CD4-positive, alpha-beta T cell treated with Interleukin-12 subunit alpha and Interleukin-12 subunit beta, for 1 hour (primary cell): ENCODE data around the gene ASB1.
A peak's percentile ranks its signal among the peaks of the same experiment; 100 is the strongest.
"Not testable (repeated sequence)": the region's sequence is repeated elsewhere in the genome, so short reads cannot be mapped to it uniquely, and the experiment has no call there.

Source experiments
- DNase-seq: peaks from one replicate; pipeline ENCODE4 v3.0.0-alpha.2; 2020

The ASB1 gene

DNA sequence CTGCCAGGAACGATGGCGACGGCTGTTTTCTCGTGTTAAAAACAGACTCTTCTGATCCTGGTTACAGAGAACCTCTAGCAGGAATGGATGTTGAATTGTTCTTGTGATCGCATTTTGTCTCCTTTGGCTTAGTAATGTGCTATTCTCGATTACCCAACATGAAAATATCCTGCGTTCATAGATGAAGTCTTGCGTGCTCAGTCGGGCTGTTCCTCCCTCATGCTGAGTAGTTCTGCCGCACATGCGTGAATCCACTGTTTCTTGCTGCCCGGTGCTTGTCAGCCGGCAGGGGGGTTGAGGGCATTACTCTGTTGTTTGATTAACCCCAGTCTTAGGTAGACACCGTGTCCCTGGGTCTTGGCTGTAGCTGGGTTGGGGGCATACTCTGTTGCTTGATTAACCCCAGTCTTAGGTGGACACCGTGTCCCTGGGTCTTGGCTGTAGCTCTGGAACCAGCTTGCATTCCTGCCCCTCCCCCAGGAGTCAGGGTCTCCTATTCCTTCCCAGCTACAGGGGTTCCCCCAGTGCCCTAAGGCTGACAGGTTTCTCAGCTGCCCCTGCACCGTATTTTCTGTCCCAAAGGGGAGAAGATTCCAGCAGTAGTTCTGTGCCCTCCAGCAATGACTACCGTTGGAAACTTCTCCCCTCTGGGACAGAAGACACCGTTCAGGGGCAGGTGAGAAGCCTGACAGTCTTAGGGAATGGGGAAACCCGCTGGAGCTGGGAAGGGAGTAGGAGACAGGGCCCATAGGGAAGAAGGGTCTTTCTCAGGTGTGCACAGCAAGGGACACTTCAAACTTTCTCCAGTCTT is 22.1 kb upstream of the ASB1 start:
- DNase-seq = no peak

- DNase-seq = not testable (repeated sequence)
Measured at GRCh38 chr2:238405217-238405555, 21.5 kb upstream of the ASB1 start.

DNA sequence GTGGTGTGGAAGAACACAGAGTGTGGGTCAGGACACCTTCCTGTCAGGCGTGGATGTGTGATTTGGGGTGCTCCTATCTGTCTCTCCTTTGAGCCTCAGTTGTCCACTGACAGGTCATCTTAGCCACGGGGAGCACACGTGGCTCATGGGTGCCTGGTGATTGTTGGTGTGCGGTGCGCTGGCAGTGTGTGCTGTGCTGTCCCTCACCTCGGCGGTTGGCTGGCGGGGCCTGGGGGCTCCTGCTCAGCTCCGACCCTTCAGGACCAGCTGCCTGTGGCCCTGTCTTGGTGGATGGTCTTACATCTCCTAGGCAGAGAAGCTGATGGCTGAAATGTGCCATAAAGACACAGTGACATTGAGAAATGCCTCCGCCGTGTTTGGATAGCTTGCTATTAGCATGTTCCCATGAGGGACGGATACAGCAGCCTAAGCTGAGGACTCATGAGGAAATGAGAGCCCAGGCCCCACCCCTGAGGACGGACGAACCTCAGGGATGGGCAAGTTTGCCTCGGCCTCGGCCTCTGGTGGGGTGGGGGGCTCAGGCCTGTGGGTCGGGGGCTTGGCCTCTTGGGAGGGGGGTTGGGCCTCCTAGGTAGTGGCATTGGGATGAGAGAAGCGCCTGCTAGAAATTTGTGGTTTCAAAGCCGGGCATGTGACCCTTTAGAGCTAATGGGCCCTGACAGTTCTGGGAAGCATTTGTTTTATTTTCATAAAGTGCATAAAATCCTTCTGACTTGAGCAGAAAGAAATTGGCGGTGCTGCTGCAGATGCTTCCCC is 20.3 kb upstream of the ASB1 start:
- no peak for DNase-seq

- DNase-seq = no peak
Measured at GRCh38 chr2:238406998-238407285, 19.8 kb upstream of the ASB1 start.

DNA sequence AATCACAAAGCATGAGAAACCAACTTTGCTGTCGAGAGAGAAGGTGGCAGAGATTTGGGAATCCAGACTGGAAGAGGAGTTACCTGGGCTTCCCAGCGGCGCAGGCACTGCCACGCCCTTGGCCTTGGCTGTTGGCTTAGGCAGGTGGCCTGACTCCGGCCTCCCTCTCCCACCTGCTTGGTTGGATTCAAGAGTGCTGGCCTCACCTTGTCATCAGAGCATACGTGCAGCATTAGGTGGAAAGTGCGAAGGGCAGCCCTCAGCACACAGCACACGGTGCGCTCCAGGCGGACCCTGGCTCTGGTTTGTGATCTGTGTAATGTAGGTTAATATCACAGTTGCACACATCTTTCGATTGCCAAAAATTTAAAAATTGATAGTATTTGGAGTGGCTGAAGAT is 19.2 kb upstream of the ASB1 start:
- DNase-seq = no peak

GRCh38 chr2:238408615-238409340 is 17.9 kb upstream of the ASB1 start:
- DNase-seq = no peak

DNA sequence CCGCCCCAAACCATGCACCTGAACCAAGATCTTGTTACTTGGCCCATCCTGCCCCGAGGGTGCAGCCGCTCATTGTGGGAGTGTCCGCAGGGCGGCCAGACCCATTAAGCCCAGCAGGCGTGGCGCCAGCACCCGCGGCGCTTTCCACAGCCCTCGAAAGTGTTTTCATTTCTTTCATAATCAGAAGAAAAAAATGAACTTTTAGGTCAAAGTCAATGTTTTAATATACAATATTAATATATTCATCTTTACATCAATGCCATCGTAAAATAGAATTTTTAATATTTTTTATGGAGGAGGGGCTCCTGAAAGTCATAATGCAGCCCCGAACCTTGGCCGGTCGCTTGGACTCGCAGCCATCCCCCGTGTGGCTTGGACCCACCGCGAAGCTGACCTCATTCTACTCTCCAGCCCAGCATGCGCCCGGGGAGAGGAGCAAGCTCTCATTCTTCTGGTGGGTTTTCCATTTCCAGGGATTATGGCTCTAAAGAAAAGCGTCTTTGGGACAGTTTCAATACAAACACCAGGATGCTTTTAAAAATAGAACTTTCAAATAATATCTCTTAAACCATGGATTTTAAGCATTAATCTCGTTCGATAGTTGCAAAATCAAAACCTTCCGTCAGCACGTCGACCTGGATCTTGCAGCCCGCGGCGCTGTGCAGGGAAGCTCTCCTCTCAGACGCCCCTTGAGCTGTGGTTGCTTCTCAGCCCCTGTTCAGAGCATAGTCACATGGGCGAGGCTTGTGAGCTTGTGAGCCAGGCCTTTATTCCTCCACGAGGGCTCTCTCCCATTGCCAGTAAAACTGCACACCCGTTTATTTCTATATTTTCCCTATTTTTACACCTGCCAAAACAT is 17.2 kb upstream of the ASB1 start:
- no peak for DNase-seq

DNA sequence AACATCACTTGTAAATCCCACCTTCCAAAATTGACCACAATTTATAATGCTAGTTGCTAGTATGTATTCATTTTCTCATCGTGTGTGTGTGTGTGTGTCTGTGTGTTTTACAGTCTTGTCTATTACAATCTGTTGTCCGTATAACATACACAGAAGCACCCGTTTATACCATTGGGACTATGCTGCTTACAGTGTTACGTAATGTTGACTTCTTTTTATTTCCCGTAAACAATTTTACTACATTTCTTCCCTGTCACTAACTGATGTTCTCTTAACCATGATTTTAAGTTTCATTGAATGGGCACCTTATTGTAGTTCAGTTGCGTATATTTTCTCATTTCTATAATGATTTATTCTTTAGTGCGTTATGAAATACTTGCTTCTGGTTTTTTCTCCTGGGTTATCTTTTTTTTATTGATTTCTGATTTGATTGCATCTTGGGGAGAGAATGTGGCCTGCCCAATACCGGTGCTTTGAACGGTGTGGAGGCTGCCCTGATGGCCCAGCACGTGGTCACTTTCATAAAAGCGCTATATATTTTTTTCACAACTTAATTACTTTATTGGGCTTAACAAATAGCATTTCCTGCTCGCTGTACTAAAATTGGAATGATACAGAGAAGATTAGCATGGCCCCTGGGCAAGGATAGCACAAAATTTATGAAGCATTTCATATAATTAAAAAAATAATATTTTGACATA is 14.5 kb upstream of the ASB1 start:
- no peak for DNase-seq

DNA sequence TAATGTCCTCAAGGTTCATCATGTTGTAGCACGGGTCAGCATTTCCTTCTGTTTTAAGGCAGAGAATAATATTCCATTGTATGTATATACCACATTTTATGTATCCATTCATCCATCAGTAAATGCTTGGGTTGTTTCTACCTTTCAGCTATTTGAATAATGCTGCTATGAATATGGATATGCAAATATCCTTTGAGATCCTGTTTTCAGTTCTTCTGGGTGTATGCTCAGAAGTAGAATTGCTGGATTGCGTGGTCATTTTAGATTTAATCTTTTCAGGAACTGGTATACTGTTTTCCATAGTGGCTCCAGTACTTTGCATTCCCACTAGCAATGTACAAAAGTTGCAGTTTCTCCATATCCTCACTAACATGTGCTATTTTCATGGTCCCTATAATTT is 13.4 kb upstream of the ASB1 start:
- DNase-seq = no peak

DNA sequence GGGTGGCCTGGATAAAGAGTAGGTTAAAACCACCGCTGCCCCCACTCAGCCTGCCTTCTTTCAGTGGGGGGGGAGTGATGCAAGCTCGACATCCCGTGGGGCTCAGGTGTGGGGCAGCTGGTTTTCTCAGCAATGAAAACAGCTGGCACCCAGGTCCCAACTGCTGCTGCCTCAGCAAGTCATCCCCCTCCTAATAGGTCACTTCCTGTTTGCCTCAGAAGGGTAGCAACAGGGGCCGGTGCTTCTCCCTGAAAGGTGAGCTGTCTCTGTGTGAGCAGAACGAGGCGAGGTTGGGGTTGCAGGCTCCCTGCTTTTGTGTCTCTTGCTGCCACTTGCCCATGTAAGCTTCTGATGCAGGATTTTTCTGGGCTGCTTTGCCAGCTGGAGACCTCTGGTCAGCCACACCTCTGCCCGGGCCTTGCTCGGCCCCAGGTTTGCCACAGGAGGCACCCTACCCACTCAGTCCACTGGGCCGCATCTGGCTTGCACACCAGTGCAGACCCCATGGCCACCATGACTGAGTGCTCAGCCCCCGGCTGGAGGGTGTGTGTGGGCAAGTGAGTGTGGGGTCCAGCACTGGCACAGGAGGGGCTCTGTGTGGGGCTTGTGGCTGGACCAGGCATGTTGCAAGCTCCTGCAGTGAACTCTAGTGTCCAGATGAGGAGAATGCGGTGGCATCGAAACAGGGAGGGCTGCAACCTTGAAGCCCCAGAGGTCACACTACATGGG is 11.5 kb upstream of the ASB1 start:
- DNase-seq = peak; percentile 18

GRCh38 chr2:238415893-238416292 is 10.8 kb upstream of the ASB1 start:
- DNase-seq = no peak

DNA sequence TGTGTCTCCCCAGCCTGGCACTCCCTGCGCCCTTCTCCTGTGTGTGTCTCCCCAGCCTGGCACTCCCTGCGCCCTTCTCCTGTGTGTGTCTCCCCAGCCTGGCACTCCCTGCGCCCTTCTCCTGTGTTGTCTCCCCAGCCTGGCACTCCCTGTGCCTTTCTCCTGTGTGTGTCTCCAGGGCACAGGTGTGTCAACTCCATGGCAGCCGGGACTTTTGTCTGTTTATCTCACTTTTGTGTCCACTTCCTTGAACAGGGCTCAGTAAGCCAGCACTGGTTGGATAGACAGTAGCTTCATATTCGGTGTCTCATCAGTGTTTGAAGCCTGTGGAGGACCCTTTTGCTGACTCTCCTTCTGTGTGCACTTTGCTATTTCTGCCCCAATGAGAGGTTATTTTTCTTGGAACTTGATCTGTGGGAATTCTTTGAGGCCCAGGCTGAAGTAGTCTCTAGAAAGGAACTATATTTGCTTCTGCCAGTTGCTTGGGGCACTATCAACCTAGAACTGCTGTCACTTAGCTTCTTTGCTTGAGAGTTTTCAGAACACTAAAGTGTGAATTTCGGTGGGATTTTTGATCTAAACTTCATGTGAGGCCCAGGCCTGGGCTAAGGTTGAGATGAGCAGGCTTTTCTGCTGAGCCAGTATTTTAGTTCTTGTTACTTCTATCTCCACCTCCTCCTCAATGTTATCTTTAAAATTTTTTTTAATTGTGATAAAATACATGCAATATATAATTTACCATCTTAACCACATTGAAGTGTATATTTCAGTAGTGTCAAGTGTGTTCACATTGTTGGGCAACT is 8.3 kb upstream of the ASB1 start:
- DNase-seq = no peak

DNA sequence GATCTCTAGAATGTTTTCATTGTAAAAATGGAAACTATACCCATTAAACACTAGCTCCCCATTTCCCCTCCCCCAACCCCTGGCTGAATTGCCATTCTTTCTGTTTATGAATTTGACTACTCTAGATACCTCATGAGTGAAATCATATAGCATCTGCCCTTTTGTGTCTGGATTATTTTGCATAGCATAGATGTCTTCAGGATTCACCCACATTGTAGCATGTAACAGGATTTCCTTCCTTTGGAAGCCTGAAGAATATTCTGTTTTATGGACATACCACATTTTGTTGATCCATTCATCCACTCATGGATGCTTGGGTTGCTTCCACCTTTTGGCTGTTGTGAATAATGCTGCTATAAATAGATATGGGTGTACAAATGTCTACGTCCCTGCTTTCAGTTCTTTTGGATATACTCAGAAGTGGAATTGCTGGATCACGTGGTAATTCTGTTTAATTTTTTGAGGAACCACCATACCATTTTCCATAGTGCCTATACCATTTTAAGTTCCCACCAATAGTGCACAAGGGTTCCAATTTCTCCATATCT is 7.7 kb upstream of the ASB1 start:
- no peak for DNase-seq

- DNase-seq = no peak
Measured at GRCh38 chr2:238420442-238420841, 6.3 kb upstream of the ASB1 start.

DNA sequence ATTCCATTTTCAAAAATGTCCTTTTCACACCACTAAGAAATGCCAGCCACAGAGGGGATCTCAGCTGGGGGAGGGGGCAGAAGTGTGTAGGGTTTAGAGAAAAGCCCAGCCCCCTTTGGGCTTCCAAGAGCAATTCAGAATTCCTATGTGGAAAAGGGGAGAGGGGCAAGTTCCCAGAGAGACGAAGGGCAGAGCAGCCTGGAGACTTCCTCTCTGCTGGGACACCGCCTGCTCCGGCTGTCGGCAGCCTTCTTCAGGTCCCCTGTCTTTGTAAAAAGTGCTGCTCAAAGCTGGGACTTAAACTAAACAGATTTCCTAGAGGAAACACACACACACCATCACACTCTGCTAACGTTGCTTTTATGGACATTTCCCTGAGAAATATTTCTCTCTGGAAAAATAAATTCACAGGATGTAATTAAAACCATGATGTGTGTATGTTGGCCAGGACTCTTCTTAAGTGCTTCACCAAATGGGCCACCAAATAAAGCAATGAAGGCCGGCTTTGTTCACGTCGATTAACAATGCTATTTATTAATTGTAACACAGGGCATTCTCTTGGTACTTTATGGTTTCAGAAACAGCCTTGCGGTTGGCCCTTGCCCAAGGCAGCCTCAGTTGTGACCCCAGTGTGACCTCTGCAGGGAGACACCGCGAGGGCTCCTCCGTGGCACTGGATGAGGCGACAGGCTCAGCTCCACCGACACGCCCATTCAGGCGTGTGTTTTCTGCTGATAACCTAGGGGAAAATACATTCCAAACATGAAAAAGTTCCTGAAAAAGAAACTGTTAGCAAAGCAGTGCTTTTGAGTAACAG is 5.6 kb upstream of the ASB1 start:
- no peak for DNase-seq

- no peak for DNase-seq
Measured at GRCh38 chr2:238421695-238422035, 5.1 kb upstream of the ASB1 start.

DNA sequence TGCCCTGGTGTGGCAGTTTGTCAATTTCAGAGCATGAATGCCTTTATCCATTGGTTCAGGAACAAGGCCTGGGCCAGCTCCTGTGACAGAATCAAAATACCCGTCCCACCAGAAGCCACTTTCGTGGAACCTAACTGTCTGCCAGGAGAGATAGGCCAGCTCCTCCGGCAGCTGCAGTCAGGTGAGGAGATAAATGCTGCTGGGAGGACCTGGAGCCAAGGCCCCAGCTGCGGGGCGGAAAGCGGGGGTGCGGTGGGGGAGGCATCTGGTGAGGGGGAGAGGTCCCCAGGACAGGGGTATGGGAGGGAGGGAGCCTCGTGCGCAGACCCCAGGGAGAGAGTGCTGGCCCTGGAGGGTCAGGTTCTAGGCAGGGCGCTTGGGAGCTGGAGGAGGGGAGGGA is 4.4 kb upstream of the ASB1 start:
- no peak for DNase-seq

GRCh38 chr2:238422940-238423339 is 3.8 kb upstream of the ASB1 start:
- DNase-seq = no peak

DNA sequence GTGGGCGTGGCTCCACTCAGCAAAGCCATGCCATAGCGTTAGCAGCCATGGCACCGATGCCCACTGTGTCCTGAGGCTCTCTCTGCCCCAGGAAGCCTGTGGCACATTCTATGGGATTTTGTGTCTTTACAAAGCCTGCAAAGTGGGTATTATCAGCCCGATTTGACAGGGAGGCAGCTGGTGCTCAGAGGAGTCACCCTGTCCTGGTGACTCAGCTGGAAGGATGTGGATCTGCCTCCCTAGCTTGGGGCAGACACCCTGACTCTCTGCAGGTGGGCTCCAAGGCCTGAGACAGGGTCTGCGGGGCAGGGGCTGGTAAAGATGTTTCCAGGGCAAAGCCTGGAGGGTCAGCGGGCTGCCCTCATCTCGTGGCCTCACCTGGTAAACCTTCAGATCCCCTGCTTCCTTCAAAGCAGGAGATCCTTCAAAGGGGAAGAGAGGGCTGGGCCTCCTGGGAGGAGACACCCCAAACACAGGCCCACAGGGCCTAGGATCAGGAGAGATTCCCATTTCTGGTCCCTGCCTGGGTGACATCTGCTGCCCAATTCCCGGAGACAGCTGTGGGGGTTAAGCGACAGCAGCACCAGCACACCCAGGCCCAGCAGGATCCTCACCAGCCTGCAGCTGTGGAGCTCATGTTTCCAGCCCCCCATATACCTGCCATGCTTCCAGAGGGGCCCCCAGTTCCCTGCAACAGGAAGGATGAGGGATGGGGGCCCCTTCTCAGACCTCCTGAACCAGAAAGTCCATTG is 3.0 kb upstream of the ASB1 start:
- no peak for DNase-seq
